Measurements from ENCODE around the gene ITGB2.

DNA sequence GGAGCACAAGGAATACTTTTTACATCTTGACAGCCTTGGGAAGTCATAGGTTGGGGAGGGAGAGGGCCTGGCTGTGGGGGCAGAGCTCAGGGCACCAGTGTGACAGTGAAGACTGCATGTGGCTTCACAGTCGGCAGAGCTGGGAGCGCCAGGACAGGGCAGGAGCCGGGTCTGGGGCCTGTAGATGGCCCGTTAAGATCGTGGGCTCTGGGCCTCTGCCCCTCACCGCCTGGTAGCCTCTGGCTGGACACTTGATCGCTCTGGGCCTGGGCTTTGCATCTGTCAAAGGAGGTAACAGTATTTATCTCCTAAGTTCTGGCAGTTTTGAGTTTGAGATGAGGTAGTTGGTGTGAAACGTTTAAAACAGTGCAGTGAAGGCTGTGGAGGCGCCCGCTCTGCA, 23.9 kb upstream of the ITGB2 start:
- TF ChIP-seq, protein P1, sequence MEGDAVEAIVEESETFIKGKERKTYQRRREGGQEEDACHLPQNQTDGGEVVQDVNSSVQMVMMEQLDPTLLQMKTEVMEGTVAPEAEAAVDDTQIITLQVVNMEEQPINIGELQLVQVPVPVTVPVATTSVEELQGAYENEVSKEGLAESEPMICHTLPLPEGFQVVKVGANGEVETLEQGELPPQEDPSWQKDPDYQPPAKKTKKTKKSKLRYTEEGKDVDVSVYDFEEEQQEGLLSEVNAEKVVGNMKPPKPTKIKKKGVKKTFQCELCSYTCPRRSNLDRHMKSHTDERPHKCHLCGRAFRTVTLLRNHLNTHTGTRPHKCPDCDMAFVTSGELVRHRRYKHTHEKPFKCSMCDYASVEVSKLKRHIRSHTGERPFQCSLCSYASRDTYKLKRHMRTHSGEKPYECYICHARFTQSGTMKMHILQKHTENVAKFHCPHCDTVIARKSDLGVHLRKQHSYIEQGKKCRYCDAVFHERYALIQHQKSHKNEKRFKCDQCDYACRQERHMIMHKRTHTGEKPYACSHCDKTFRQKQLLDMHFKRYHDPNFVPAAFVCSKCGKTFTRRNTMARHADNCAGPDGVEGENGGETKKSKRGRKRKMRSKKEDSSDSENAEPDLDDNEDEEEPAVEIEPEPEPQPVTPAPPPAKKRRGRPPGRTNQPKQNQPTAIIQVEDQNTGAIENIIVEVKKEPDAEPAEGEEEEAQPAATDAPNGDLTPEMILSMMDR (IDR thresholded peaks at IDR 0.05), result no peak
- no peak for TF ChIP-seq POLR2A (IDR thresholded peaks at IDR 0.05)

All from heart left ventricle (tissue), 13 donors.